ENCODE data around the gene CDX2. TPM values are rescaled to one million over a fixed set of nuclear protein-coding genes. Genes with fewer than 3 reads are reported as not detected.

Gene CDX2, protein sequence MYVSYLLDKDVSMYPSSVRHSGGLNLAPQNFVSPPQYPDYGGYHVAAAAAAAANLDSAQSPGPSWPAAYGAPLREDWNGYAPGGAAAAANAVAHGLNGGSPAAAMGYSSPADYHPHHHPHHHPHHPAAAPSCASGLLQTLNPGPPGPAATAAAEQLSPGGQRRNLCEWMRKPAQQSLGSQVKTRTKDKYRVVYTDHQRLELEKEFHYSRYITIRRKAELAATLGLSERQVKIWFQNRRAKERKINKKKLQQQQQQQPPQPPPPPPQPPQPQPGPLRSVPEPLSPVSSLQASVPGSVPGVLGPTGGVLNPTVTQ
- not detected in 2 replicates for total RNA-seq

DNA sequence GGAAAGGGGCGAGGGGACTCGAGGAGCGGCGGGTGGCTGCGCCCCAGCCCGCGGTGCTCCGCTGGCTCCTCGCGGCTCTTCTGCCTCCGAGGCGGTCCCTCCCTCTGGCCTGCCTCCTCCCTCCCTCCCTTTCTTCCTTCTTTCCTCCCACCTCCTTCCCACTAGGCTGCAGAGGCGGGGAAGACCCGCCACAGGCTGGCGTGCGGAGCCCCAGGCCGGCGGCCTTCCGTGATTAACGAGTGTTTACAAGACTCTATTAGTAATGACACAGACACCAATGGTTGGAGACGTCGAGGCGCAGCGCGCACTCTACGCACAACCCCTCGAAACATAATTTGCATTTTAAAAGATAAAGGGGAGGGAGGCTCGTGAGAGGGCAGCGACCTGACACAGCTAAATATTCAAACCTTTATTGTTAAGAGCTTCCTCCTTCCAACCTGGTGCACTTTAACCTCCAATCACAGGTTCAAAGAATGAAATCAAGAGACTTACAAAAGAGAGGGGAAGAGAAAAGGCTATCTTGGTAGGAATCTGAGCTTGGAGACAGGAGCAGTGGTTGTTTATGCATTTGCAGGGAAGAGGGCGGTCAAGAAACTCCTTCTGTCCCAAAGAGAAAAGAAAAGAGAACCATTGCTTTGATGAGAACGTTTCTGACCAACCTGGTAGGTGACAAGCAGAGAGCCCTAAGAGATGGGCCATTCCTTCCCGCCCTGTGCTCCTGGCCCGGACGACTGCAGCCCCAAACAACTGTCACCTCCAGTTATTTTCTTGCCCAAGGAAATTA lies at the start of gene CDX2:
CDX2 (minus strand) TSS at position 234 of the 784 bp plus-strand sequence. CDS start 309 bp downstream, outside the sequence.

DNA sequence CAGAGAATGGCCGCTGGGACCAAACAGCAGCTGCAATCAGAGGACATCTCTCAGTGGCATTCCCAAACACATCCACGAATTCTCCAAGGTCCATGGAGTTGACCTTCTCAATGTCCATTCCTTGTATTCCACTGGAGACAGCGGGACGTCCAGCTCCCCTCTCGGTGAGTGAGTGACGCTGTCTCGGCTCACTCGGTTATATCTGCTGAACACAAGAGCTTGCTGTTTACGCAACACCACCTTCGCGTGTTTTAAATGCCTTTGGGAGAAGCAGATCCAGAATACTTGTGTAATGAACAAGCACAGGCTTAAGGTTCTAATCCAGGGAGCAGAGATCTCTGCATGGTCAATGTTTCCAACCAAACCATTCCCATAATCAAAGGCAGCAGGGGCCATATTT lies 19.4 kb upstream of the CDX2 start, which contains the start of gene URAD:
URAD (minus strand) TSS at position 174 of the 400 bp plus-strand sequence; CDS start at position 118, 56 bp downstream.

DNA sequence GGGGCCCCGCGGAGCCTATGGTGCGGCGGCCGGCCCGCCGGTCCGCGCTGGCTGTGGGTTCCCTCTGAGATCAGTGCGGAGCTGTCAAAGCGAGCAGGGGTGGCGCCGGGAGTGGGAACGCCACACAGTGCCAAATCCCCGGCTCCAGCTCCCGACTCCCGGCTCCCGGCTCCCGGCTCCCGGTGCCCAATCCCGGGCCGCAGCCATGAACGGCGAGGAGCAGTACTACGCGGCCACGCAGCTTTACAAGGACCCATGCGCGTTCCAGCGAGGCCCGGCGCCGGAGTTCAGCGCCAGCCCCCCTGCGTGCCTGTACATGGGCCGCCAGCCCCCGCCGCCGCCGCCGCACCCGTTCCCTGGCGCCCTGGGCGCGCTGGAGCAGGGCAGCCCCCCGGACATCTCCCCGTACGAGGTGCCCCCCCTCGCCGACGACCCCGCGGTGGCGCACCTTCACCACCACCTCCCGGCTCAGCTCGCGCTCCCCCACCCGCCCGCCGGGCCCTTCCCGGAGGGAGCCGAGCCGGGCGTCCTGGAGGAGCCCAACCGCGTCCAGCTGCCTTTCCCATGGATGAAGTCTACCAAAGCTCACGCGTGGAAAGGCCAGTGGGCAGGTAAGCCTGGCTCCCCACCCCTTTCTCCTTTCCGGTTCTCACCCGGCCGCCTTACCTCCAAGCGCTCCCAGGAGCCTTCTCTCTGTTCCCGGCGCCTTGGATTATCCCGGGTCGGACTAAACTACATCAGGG lies 49.0 kb downstream of the CDX2 start, which contains the start of gene PDX1:
PDX1 (plus strand) TSS at position 67 of the 743 bp plus-strand sequence; CDS start at position 206, 139 bp downstream.

Other genes starting within 250 kb of the CDX2 start
- gene GSX1, start 176.8 kb downstream of the CDX2 start, total RNA-seq = not detected in 2 replicates
- gene PDX1, start 49.3 kb downstream of the CDX2 start, total RNA-seq = not detected in 2 replicates
- not detected in 2 replicates for gene URAD, start 19.4 kb upstream of the CDX2 start, total RNA-seq
- gene FLT3, start 131.3 kb upstream of the CDX2 start, total RNA-seq = not detected in 2 replicates
- gene PAN3, start 169.2 kb upstream of the CDX2 start, total RNA-seq = 11.0 and 14.1 TPM in 2 replicates

Measured in aortic smooth muscle cell (primary cell).